AG10803 (cell line): ENCODE measurements around the gene CDK5RAP2.

ENCODE experiments used
- DNase-seq: peaks from one replicate; pipeline ENCODE4 v3.0.0; 2010; ENCODE audit warnings: low read depth
- H3K4me3 ChIP-seq: 2 replicates; pipeline ENCODE4 v1.5.1; 2011; ENCODE audit warnings: mild to moderate bottlenecking, low read length, control low read depth
- TF ChIP-seq, protein P1 (sequence below): conservative IDR thresholded peaks from 2 replicates; pipeline ENCODE4 v1.5.1; 2011; ENCODE audit warnings: mild to moderate bottlenecking, low read length, control low read depth, inconsistent platforms

CDK5RAP2 gene

GRCh38 chr9:120439926-120440325 lies 140.0 kb downstream of the CDK5RAP2 start:
- TF ChIP-seq, protein P1, sequence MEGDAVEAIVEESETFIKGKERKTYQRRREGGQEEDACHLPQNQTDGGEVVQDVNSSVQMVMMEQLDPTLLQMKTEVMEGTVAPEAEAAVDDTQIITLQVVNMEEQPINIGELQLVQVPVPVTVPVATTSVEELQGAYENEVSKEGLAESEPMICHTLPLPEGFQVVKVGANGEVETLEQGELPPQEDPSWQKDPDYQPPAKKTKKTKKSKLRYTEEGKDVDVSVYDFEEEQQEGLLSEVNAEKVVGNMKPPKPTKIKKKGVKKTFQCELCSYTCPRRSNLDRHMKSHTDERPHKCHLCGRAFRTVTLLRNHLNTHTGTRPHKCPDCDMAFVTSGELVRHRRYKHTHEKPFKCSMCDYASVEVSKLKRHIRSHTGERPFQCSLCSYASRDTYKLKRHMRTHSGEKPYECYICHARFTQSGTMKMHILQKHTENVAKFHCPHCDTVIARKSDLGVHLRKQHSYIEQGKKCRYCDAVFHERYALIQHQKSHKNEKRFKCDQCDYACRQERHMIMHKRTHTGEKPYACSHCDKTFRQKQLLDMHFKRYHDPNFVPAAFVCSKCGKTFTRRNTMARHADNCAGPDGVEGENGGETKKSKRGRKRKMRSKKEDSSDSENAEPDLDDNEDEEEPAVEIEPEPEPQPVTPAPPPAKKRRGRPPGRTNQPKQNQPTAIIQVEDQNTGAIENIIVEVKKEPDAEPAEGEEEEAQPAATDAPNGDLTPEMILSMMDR: no peak
- H3K4me3 ChIP-seq: no peak overlapping the region
- no peak for DNase-seq

DNA sequence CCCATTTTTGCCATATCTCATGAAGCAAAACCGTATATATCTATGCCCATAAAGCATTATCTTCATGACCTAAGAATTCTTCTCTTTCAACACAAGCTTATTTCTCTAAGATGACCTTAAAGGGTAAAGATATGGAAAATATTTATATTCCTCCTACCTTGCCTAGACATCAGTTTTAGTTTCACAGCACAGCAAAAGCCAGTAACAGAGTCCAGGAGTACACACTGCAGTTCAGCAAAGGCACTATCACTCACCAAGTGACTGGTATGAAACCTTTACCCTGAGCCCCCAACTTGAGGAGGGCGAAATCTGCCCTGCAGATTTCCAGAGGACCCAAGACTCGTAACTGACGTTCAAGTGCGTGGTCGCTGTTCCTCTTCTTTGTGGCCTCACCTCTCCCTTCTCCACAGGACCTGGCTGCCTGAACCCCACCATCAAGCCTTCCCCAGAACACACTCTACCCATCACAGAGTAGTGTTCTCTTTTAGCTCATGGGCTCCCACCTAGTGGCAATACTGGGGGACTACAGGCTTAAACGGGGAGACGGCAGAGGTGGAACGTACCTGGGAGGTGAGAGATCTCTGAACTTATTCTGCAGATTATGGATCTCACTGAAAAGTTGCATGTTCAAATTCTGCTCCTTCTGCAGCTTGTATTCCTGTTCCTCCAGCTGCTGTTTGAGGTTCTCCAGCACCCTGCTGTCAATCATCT lies 141.0 kb downstream of the CDK5RAP2 start:
- DNase-seq: peak; percentile 7
- no peak overlapping the region for H3K4me3 ChIP-seq
- TF ChIP-seq, protein P1: peak; percentile 58

DNA sequence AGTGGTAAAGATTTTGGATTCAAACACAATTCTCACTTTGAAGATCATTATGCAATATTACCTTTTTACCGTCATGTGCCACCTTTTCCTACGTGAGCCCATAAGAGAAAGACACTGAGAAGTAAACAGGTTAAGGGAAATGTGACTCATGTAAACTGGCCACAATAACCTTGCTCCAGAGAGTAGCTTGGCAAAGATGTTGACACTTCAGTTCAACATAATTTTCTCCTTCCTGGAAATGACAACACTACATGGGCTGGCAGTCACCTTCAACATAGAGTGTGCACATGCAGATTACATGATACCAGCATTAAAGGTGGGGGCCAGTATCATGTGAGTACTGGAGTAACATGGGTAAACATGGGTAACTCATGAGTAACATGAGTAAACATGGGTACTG lies 141.9 kb downstream of the CDK5RAP2 start:
- peak; percentile 7 for DNase-seq
- TF ChIP-seq, protein P1: no peak
- no peak overlapping the region for H3K4me3 ChIP-seq

DNA sequence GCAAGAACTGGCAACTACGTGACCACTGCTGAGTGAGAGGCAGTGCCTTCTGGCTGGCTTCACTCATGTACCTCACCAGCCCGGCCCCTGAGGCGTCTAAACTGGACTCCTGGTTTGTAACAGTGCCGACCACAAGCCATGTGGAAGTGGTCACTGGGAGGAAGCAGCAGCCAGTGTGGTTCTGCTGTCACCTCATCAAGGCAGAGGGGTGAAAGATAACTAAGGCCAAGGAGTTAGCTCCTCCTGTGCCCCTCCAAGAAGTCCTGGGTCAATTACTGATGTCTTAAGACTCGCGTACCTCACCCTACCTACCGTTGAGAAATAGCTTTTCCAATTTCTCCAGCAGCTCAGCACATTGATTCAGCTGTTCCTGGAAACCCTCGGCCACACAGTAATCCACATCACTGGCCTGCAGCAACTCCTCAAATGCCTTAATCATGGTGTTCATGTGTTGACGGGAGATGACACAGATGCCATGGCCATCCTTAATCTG lies 142.9 kb downstream of the CDK5RAP2 start:
- TF ChIP-seq, protein P1: no peak
- no peak for DNase-seq
- no peak overlapping the region for H3K4me3 ChIP-seq

GRCh38 chr9:120436446-120436845 lies 143.5 kb downstream of the CDK5RAP2 start:
- H3K4me3 ChIP-seq: no peak overlapping the region
- TF ChIP-seq, protein P1: no peak
- no peak for DNase-seq

DNA sequence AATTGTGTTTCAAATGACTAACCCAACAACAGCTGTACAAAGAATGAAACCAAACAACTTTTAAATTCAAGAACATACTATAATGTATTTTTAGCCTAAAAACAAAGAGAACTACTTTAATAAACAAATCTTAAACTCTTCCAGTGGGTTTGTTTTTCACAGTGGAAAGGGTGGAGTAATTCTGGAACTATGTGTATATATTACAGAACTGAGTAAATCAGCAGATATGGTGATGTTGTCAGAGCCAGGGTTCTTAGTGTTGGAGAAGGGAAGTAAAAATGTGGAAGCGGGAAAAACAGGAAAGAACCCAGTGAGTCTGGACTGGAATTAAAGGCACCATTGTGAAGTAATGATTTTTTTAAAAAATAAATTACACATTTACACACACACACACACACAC lies 144.9 kb downstream of the CDK5RAP2 start:
- TF ChIP-seq, protein P1: no peak
- no peak overlapping the region for H3K4me3 ChIP-seq
- peak; percentile 34 for DNase-seq

DNA sequence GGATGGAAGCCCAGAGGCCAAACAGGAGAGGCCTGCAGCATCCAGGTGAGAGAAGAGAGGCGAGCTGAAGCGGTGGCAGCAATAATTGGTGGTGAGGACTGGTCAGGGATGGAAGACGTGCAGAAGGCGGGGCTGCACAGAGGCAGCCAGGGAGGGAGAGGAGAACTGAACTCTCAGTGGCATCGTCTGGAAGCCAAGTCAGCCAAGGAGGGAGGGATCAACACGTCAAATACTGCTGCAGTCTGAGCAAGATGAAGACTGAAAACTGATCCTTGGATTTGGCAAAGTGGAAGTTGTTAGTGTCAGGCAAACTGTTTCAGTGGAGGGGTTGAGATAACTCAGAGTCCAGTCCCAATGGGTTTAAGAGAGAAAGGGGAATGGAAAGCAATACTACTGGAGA lies 145.4 kb downstream of the CDK5RAP2 start:
- DNase-seq: peak; percentile 61
- TF ChIP-seq, protein P1: no peak
- H3K4me3 ChIP-seq: no peak overlapping the region
